Measurements from ENCODE around the gene PPM1D.

GRCh38 chr17:60637683-60638082 lies 37.7 kb downstream of the PPM1D start:
- TF ChIP-seq REST (IDR thresholded peaks at IDR 0.05; ENCODE audit: low read depth, low read length) (no peak), YY1 (IDR thresholded peaks at IDR 0.05; ENCODE audit: low read depth) (no peak), CHD2 (IDR thresholded peaks at IDR 0.05; ENCODE audit: low read length, partially characterized antibody) (no peak), CTCF (IDR thresholded peaks at IDR 0.05) (no peak), EP300 (IDR thresholded peaks at IDR 0.05; ENCODE audit: borderline replicate concordance in 1 of 2, low read depth in 1 of 2, low read length in 1 of 2) (no peak), POLR2AphosphoS5 (IDR thresholded peaks at IDR 0.05; ENCODE audit: low read depth, low read length) (no peak), NRF1 (IDR thresholded peaks at IDR 0.05; ENCODE audit: low read depth, low read length) (no peak), ZBTB33 (IDR thresholded peaks at IDR 0.05; ENCODE audit: borderline replicate concordance, low read depth) (no peak), ELF1 (IDR thresholded peaks at IDR 0.05) (no peak), MAX (IDR thresholded peaks at IDR 0.05; ENCODE audit: low read depth) (no peak)

All from SK-N-SH (cell line).